A673 (cell line): ENCODE results near the gene PHF14.

ENCODE experiments used
- CTCF ChIP-seq: fragments of 300-800, 200-600 bp; sonication (generic); conservative IDR thresholded peaks from 2 replicates; pipeline ENCODE4 v1.5.1; 2017; ENCODE audit warnings: low read depth, mild to moderate bottlenecking, antibody characterized with exemption, low read length, moderate library complexity, mixed read lengths
- EZH2 ChIP-seq: fragments of 200-600 bp; sonication (generic); IDR thresholded peaks from 2 replicates; pipeline ENCODE4 v1.6.1; 2017; ENCODE audit warnings: borderline replicate concordance, low read depth, mild to moderate bottlenecking, mixed read lengths, antibody characterized with exemption, low read length; ENCODE audit not compliant: poor library complexity, severe bottlenecking

DNA sequence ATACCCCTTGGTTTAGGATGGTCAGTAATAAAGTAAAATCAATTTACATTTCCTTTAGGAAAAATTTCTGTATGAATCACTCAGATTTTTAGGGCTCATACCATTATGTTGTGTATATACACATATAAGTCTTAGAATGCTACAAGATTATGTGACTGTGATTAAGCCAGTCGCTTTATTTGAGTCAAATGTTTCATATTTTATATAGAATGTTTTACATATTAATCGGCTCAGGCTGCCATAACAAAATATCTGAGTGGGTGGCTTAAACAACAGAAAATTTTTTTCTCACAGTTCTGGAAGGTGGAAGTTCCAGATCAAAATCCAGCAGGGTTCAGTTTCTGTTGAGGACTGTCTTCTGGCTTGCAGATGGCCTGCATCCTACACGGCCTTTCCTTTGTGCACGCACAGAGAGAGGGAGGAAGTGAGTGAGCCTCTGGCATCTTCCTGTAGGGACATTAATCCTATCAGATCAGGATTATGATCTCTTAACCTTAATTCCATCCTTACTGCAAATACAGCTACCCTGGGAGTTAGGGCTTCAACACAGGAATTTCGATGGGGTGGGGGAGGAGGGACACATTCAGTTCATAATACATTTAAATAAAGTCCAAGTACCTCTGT is 198.0 kb downstream of the PHF14 start:
- no peak for TF ChIP-seq CTCF
- no peak for TF ChIP-seq EZH2
